Glutamatergic neuron (in vitro differentiated cells): ENCODE measurements around the gene UGT3A2. TPM values are rescaled to one million over a fixed set of nuclear protein-coding genes. Genes with fewer than 3 reads are reported as not detected.

Source experiments
- DNase-seq: peaks from one replicate; pipeline ENCODE4 v3.0.0; 2022
- H3K27ac Mint-ChIP-seq: one replicate; pipeline ENCODE4 v1.8.0; 2020; ENCODE audit warnings: mild to moderate bottlenecking, mixed read lengths, inconsistent platforms; ENCODE audit not compliant: unreplicated experiment
- H3K27me3 Mint-ChIP-seq: one replicate; pipeline ENCODE4 v1.8.0; 2020; ENCODE audit warnings: mild to moderate bottlenecking, moderate library complexity, mixed read lengths, inconsistent platforms; ENCODE audit not compliant: unreplicated experiment
- H3K36me3 Mint-ChIP-seq: one replicate; pipeline ENCODE4 v1.8.0; 2020; ENCODE audit warnings: mild to moderate bottlenecking, mixed read lengths, inconsistent platforms; ENCODE audit not compliant: unreplicated experiment
- H3K4me1 Mint-ChIP-seq: one replicate; pipeline ENCODE4 v1.8.0; 2020; ENCODE audit warnings: mild to moderate bottlenecking, low read depth, mixed read lengths, inconsistent platforms; ENCODE audit not compliant: unreplicated experiment
- H3K4me3 Mint-ChIP-seq: one replicate; pipeline ENCODE4 v1.8.0; 2020; ENCODE audit warnings: mild to moderate bottlenecking, mixed read lengths, inconsistent platforms; ENCODE audit not compliant: unreplicated experiment
- H3K9me3 Mint-ChIP-seq: one replicate; pipeline ENCODE4 v1.8.0; 2020; ENCODE audit warnings: mild to moderate bottlenecking, moderate library complexity, mixed read lengths, inconsistent platforms; ENCODE audit not compliant: unreplicated experiment
- CTCF ChIP-seq: fragments of 200-600 bp; sonication (generic); IDR thresholded peaks from one replicate; pipeline ENCODE4 v1.5.0; 2021; ENCODE audit not compliant: partially characterized antibody, unreplicated experiment
- long read RNA-seq: library from polyadenylated mRNA; unstranded; transcript quantifications from one replicate; pipeline ENCODE4 v2.0.0, GENCODE V29; 2020; ENCODE audit not compliant: unreplicated experiment
- total RNA-seq: library from RNA; stranded (reverse); fragmentation: NEBNext Ultra II Directional; extraction: Animal tissue kit (Norgen Biotek cat#: 25700); gene quantifications from one replicate; pipeline ENCODE4 v1.2.1, GENCODE V29; 2021; ENCODE audit not compliant: unreplicated experiment

The UGT3A2 gene, protein sequence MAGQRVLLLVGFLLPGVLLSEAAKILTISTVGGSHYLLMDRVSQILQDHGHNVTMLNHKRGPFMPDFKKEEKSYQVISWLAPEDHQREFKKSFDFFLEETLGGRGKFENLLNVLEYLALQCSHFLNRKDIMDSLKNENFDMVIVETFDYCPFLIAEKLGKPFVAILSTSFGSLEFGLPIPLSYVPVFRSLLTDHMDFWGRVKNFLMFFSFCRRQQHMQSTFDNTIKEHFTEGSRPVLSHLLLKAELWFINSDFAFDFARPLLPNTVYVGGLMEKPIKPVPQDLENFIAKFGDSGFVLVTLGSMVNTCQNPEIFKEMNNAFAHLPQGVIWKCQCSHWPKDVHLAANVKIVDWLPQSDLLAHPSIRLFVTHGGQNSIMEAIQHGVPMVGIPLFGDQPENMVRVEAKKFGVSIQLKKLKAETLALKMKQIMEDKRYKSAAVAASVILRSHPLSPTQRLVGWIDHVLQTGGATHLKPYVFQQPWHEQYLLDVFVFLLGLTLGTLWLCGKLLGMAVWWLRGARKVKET
- total RNA-seq: 0.37 TPM
- long read RNA-seq: 0 reads

GRCh38 chr5:36066540-36067210, at the start of gene UGT3A2:
UGT3A2 (minus strand) TSS chr5:36066882; CDS start chr5:36066789, 93 bp downstream.
- peak within 1 kb of the TSS; percentile 95 for H3K4me3 Mint-ChIP-seq
- H3K4me1 Mint-ChIP-seq: peaks cover 6% of the 10 kb centered on the region
- peak within 1 kb of the TSS; percentile 11 for H3K27ac Mint-ChIP-seq
- peaks cover 3% of the 10 kb centered on the region for H3K9me3 Mint-ChIP-seq
- DNase-seq: peak; percentile 33
- peaks cover 3% of the 10 kb centered on the region for H3K27me3 Mint-ChIP-seq
- H3K36me3 Mint-ChIP-seq: peaks cover 3% of the 10 kb centered on the region
- TF ChIP-seq CTCF: no peak

GRCh38 chr5:36111238-36111637, 44.6 kb upstream of the UGT3A2 start:
- Mint-ChIP-seq H3K4me3 (no peak overlapping the region), H3K4me1 (no peaks in the 10 kb centered on the region), H3K9me3 (no peaks in the 10 kb centered on the region), H3K27me3 (no peaks in the 10 kb centered on the region), H3K36me3 (peaks cover 6% of the 10 kb centered on the region), H3K27ac (no peak overlapping the region)
- no peak for TF ChIP-seq CTCF
- no peak for DNase-seq

DNA sequence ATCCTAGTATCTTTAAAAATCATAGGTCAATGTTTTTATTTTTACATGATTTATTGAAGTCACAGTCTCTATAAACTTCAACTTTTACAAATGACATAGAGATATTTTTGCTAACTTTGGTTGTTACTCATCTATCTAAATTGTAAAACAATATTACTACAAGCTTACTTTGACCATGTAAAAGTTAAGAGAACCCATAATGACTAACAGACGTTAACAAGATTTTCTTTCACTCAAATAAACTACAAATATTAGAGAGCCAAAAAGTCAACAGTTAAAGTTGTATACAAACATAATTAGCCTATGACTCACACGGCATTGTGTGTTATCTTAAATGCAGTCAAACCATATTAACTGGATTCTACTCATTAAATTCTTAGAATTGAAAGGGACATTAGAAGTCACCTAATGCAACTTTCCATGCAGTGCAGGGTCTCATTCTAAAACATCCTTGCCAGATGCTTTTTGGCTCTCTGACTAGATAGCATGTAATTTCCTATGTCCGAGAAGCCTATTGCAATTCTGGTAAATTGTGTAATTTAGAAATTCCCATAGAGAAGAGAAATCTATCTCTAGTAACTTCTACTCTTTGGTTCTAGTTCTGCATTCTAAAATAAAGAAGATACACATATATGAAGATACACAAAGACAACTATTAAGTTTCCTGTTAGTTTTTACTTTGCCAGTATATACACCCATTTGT, 42.2 kb upstream of the UGT3A2 start:
- Mint-ChIP-seq H3K27ac (no peak overlapping the region), H3K4me3 (no peak overlapping the region), H3K9me3 (no peaks in the 10 kb centered on the region), H3K4me1 (no peaks in the 10 kb centered on the region), H3K36me3 (peaks cover 6% of the 10 kb centered on the region), H3K27me3 (no peaks in the 10 kb centered on the region)
- TF ChIP-seq CTCF: no peak
- no peak for DNase-seq

- H3K4me1 Mint-ChIP-seq: no peaks in the 10 kb centered on the region
- peaks cover 6% of the 10 kb centered on the region for H3K36me3 Mint-ChIP-seq
- no peak overlapping the region for H3K27ac Mint-ChIP-seq
- no peaks in the 10 kb centered on the region for H3K27me3 Mint-ChIP-seq
- H3K9me3 Mint-ChIP-seq: no peaks in the 10 kb centered on the region
- no peak overlapping the region for H3K4me3 Mint-ChIP-seq
- no peak for DNase-seq
- TF ChIP-seq CTCF: no peak
Observed at GRCh38 chr5:36105819-36106218, 39.1 kb upstream of the UGT3A2 start.
